ENCODE data around the gene CASQ1.

Gene CASQ1

DNA sequence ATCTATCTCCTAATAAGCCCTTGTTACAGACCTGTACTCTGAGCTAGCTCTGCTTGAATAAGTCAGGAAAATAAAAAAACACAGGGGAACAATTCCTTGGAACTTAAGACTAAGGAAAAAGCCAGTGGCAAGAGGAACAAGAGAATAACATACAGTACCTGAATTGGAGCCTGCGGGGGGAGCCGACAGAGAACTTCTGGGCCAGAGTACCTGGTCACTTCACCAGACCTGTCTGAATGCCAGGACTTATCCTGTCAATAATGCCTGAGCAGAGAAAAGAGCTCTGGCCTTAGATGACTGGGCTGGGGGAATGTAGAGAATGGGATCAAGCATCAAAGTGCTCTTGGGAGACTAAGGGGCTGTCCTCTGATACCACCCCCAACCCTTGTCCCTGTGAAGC lies 29.9 kb downstream of the CASQ1 start:
- no peak overlapping the region for H3K4me3 ChIP-seq (ENCODE audit: low read depth, low read length)
- TF ChIP-seq CTCF (IDR thresholded peaks at IDR 0.05; ENCODE audit: insufficient read depth, low read depth, low read length, missing control alignments) = no peak
- no peak for DNase-seq (ENCODE audit: low read depth)

DNA sequence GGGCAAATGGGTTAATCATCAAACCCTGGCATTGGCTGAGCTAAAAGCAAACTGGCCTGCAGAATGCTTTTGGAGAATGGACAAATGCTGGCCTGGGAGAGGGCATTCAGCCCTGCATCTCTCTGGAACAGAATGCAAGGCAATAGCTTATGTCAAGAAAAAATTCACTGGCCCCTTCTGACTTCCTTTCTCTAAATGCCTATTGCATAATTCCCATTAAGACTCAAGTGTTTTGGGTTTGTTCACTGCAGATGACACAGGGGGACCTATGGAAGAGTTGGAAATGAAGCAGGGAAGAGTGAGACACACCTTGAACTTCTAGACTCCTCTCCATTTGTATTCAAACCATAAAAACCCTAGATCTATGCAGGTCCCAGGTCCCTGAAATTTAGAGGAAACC lies 30.7 kb downstream of the CASQ1 start:
- no peak for DNase-seq (ENCODE audit: low read depth)
- no peak for TF ChIP-seq CTCF (IDR thresholded peaks at IDR 0.05; ENCODE audit: insufficient read depth, low read depth, low read length, missing control alignments)
- H3K4me3 ChIP-seq (ENCODE audit: low read depth, low read length) = no peak overlapping the region

GRCh38 chr1:160222546-160222945 lies 32.2 kb downstream of the CASQ1 start:
- no peak for DNase-seq (ENCODE audit: low read depth)
- no peak for TF ChIP-seq CTCF (IDR thresholded peaks at IDR 0.05; ENCODE audit: insufficient read depth, low read depth, low read length, missing control alignments)
- no peak overlapping the region for H3K4me3 ChIP-seq (ENCODE audit: low read depth, low read length)

- no peak overlapping the region for H3K4me3 ChIP-seq (ENCODE audit: low read depth, low read length)
- DNase-seq (ENCODE audit: low read depth) = no peak
- no peak for TF ChIP-seq CTCF (IDR thresholded peaks at IDR 0.05; ENCODE audit: insufficient read depth, low read depth, low read length, missing control alignments)
Measured at GRCh38 chr1:160224606-160225005, 34.2 kb downstream of the CASQ1 start.

DNA sequence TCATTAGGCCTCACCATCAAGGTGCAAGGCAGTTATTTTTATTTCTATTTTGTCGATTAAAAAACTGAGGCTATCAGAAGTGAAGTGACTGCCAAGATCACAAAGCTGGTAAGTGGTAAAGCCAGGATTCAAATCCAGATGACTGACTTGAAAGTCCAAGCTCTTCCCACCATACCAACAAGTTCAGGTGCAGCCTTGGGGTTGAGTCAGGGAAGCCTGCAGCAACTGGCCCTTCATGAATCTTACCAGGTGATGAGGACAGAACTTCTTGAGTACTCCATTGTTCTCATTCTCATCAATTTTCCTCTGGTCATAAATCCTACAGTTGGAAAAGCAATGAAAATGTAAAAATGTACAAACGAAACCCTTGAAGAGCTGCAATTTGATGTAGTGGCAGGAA lies 35.0 kb downstream of the CASQ1 start:
- no peak for DNase-seq (ENCODE audit: low read depth)
- TF ChIP-seq CTCF (IDR thresholded peaks at IDR 0.05; ENCODE audit: insufficient read depth, low read depth, low read length, missing control alignments) = no peak
- no peak overlapping the region for H3K4me3 ChIP-seq (ENCODE audit: low read depth, low read length)

- no peak overlapping the region for H3K4me3 ChIP-seq (ENCODE audit: low read depth, low read length)
- peak; percentile 36 for DNase-seq (ENCODE audit: low read depth)
- no peak for TF ChIP-seq CTCF (IDR thresholded peaks at IDR 0.05; ENCODE audit: insufficient read depth, low read depth, low read length, missing control alignments)
Measured at GRCh38 chr1:160226623-160227022, 36.2 kb downstream of the CASQ1 start.

DNA sequence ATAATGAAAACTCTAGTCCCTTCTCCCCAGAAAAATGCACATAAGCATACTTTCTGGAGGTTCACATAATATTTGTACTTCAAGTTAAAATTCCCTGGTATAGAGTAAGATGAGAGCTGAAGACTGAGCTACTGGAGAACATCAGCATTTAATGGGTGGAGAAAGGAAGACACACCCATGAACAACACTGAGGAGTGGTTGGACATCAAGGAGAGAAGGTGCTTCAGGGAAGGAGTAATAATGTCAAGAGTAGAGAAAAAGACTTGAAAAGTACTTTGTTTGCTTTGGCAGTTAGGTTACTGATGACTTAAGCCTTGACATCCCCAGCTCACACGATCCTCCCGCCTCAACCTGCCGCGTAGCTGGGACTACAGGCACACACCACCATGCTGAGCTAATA lies 36.7 kb downstream of the CASQ1 start:
- no peak for TF ChIP-seq CTCF (IDR thresholded peaks at IDR 0.05; ENCODE audit: insufficient read depth, low read depth, low read length, missing control alignments)
- DNase-seq (ENCODE audit: low read depth) = no peak
- no peak overlapping the region for H3K4me3 ChIP-seq (ENCODE audit: low read depth, low read length)
